GM18526 (cell line): ENCODE data around the gene SLC2A1.

ENCODE experiments used
- POLR2A ChIP-seq: IDR thresholded peaks from 3 replicates; pipeline ENCODE4 v1.6.1; 2011; ENCODE audit not compliant: insufficient read length; ENCODE audit errors: extremely low read depth

Gene SLC2A1

GRCh38 chr1:42970143-42970542 lies 11.5 kb upstream of the SLC2A1 start:
- no peak for TF ChIP-seq POLR2A

- TF ChIP-seq POLR2A, result no peak
Measured at GRCh38 chr1:42968654-42969053, 10.0 kb upstream of the SLC2A1 start.

DNA sequence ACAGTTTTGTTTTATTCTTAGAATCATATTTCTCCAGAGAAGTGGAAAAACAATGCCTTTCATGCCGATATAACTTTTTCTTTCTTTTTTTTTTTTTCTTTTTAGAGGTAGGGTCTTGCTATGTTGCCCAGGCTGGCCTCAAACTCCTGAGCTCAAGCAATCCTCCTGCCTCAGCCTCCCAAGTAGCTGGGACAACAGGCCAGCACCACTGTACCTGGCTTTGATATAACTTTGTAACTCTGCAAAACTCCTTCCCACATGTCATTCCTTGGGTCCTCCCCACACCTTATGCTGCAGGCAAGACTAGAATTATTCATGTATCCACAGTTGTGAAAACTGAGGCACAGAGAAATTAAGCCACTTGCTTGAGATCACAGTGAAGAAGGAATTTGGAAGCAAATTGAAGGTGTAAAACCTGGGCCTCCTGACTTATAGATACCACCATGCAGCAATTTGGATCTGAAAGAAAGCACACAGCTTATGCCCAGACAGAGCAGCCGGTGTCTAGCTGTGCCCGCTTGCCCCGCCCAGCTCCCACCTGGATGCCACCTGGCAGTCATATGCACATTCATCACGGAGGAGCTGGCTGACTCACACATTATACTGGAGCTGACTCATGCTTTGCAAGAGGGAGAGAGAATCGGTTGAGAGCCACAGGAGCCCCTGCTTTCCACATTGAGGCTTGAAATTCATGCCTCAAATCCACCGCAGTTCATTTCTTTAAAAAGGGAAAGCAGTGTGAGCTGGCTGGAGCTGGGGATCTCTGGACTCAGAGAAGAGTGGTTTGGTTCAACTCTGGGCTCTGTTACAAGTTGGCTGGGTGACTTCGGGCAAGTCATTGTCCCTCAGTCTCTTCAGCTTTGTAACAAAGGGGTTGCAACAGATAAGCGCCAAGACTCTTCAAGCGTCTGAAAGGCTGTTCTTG lies 8.3 kb upstream of the SLC2A1 start:
- no peak for TF ChIP-seq POLR2A

DNA sequence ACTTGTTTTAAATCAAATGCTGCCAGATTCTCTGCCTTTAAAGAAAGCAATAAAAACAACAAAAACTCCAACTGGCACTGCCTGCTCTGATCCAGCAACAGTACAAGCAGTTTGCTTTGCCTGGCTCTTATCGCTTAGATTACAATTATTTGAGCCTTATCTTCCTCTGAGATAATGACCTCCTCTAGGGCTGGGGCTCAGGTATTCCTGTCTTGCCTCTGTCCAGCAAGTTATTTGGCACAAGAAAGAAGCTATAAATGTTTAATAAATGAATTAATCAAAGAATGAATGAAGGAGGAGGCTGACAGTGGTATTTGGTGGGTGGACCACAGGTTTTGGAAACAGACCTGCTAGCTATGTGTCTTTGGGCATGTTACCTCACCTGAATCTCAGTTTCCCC lies 6.7 kb upstream of the SLC2A1 start:
- TF ChIP-seq POLR2A, result no peak

DNA sequence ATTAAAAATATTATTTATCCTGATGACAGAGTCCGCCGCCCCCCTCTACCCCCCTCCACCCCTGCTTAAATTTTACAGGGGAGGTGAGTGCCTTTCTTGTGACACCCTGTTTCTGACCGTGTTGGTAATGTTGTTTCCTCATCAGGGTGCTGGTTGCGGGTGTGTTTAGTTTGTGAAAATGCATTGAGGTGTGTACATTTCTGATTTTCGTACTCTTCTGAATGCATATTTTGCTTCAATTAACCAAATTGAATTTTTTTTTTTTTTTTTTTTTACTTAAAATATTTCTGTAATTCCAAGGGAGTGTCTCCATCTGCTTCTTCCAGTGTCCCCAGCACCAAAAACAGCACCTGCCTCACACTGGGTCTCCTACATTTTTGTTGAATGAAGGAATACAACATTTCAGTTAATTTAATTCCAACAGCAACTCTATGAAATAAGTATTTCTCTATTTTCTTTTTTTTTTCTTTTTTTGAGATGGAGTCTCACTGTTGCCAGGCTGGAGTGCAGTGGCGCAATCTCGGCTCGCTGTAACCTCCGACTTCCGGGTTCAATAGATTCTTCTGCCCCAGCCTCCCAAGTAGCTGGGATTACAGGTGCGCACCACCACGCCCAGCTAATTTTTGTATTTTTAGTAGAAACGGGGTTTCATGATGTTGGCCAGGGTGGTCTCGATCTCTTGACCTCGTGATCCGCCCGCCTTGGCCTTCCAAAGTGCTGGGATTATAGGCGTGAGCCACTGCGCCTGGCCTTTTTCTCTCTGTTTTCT lies 5.6 kb upstream of the SLC2A1 start:
- TF ChIP-seq POLR2A, result no peak

DNA sequence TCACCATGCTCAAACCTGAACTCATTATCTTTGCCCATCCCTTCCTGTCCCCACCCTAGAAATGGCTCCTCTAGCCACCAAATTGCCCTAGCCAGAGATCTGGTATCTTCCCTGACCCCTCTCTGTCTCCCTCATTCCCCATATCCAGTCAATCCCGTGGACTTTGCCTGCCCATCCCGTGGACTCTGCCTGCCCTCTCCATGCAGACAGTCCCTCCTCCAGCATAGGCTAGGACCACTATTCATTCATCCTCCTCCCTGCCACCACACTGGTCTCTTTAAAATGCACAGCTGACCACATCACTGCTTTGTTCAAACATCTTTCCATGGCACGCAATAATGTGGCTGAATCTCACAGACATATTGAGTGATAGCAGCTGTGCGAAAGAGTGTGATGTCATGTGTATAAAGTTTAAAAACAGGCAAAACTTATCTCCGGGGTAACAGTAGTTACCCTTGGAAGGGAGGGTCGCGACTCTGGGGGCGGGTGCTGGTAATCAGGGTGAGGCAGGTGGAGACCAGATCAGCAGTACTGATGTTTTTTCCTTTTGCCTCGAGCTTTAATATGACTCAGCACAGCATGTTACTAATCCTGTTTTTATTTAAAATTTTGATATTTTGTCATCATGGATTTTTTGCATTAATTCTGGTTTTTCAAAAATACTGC lies 4.8 kb upstream of the SLC2A1 start:
- no peak for TF ChIP-seq POLR2A

GRCh38 chr1:42962641-42963377 lies 4.1 kb upstream of the SLC2A1 start:
- no peak for TF ChIP-seq POLR2A

- TF ChIP-seq POLR2A, result no peak
Measured at GRCh38 chr1:42961312-42962091, 2.8 kb upstream of the SLC2A1 start.

DNA sequence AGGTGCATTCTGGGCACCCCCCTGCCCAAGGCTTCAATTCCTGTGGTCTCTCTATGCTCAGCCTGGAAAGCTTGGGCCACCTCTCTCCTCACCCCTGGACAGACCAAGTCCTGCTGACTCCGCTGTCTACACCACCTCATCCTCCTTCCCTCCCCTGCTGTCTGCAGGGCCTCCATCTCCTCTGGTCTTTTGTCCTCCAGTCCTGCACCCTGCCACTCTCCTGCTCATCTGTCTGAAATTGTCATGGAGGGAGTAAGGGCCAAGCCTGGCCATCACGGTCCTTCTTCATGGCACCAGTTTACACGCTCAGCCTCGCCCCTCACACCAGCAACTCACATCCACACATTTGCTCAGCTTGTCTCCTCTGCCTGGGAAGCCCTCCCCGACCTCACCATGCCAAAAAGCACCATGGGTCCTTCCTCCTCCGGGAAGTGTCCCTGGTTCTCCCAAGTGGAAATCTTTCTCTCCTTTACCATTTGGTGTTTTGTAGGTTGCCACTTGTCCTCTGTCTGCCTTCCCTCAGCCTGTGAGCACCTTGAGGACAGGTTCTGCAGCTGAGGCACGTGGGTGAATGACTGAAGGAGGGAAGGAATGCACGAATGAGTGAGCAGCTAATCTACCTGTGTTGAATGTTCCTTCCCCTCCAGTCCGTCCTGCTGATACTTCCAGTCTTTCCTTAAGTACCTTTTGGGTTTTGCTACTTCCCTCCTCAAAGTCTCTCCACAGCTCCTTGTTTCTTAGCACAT lies 2.1 kb upstream of the SLC2A1 start:
- TF ChIP-seq POLR2A, result no peak

- no peak for TF ChIP-seq POLR2A
Measured at GRCh38 chr1:42960122-42960390, 1.4 kb upstream of the SLC2A1 start.

GRCh38 chr1:42957880-42958487 lies 684 bp downstream of the SLC2A1 start:
- TF ChIP-seq POLR2A, result no peak

- TF ChIP-seq POLR2A, result no peak
Measured at GRCh38 chr1:42957229-42957879, 1.3 kb downstream of the SLC2A1 start.

- no peak for TF ChIP-seq POLR2A
Measured at GRCh38 chr1:42956739-42957138, 1.9 kb downstream of the SLC2A1 start.
